ENCODE data around the gene RAD23B.
"Not testable (repeated sequence)": the region's sequence is repeated elsewhere in the genome, so short reads cannot be mapped to it uniquely, and the experiment has no call there.

RAD23B gene

GRCh38 chr9:107249665-107250285 is 33.3 kb upstream of the RAD23B start:
- H3K9me3 ChIP-seq (ENCODE audit: severe bottlenecking) = no peaks in the 10 kb centered on the region
- DNase-seq = no peak
- H3K4me3 ChIP-seq (ENCODE audit: low read depth, low read length) = no peak overlapping the region
- H3K27ac ChIP-seq = no peak overlapping the region
- no peaks in the 10 kb centered on the region for H3K27me3 ChIP-seq (ENCODE audit: insufficient read depth, low read depth, severe bottlenecking)
- TF ChIP-seq CTCF (IDR thresholded peaks at IDR 0.05; ENCODE audit: low read depth, low read length) = no peak
- H3K36me3 ChIP-seq = no peaks in the 10 kb centered on the region

GRCh38 chr9:107251756-107252322 is 31.2 kb upstream of the RAD23B start:
- Histone ChIP-seq H3K36me3 (no peaks in the 10 kb centered on the region), H3K27ac (no peak overlapping the region), H3K4me3 (ENCODE audit: low read depth, low read length) (no peak overlapping the region), H3K27me3 (ENCODE audit: insufficient read depth, low read depth, severe bottlenecking) (no peaks in the 10 kb centered on the region), H3K9me3 (ENCODE audit: severe bottlenecking) (no peaks in the 10 kb centered on the region)
- no peak for TF ChIP-seq CTCF (IDR thresholded peaks at IDR 0.05; ENCODE audit: low read depth, low read length)
- no peak for DNase-seq

GRCh38 chr9:107258919-107259318 is 24.2 kb upstream of the RAD23B start:
- no peak for TF ChIP-seq CTCF (IDR thresholded peaks at IDR 0.05; ENCODE audit: low read depth, low read length)
- Histone ChIP-seq H3K9me3 (ENCODE audit: severe bottlenecking) (no peaks in the 10 kb centered on the region), H3K4me3 (ENCODE audit: low read depth, low read length) (no peak overlapping the region), H3K36me3 (no peaks in the 10 kb centered on the region), H3K27me3 (ENCODE audit: insufficient read depth, low read depth, severe bottlenecking) (no peaks in the 10 kb centered on the region), H3K27ac (no peak overlapping the region)
- no peak for DNase-seq

- H3K36me3 ChIP-seq; H3K27ac ChIP-seq; H3K27me3 ChIP-seq (ENCODE audit: insufficient read depth, low read depth, severe bottlenecking); H3K9me3 ChIP-seq (ENCODE audit: severe bottlenecking); H3K4me3 ChIP-seq (ENCODE audit: low read depth, low read length); DNase-seq: not testable (repeated sequence)
Observed at GRCh38 chr9:107259751-107260313, 23.2 kb upstream of the RAD23B start.

- H3K9me3 ChIP-seq (ENCODE audit: severe bottlenecking) = no peaks in the 10 kb centered on the region
- no peak for DNase-seq
- no peak overlapping the region for H3K27ac ChIP-seq
- TF ChIP-seq CTCF (IDR thresholded peaks at IDR 0.05; ENCODE audit: low read depth, low read length) = no peak
- H3K27me3 ChIP-seq (ENCODE audit: insufficient read depth, low read depth, severe bottlenecking) = no peaks in the 10 kb centered on the region
- H3K4me3 ChIP-seq (ENCODE audit: low read depth, low read length) = no peak overlapping the region
- H3K36me3 ChIP-seq = no peaks in the 10 kb centered on the region
Observed at GRCh38 chr9:107260437-107261081, 22.5 kb upstream of the RAD23B start.

- Histone ChIP-seq H3K4me3 (ENCODE audit: low read depth, low read length) (no peak overlapping the region), H3K9me3 (ENCODE audit: severe bottlenecking) (no peaks in the 10 kb centered on the region), H3K36me3 (no peaks in the 10 kb centered on the region), H3K27ac (no peak overlapping the region), H3K27me3 (ENCODE audit: insufficient read depth, low read depth, severe bottlenecking) (no peaks in the 10 kb centered on the region)
- TF ChIP-seq CTCF (IDR thresholded peaks at IDR 0.05; ENCODE audit: low read depth, low read length) = no peak
- no peak for DNase-seq
Observed at GRCh38 chr9:107261106-107261505, 22.0 kb upstream of the RAD23B start.

All from WERI-Rb-1 (cell line).